ENCODE measurements around the gene LGI2.

GRCh38 chr4:25065932-25066590 lies 35.3 kb upstream of the LGI2 start:
- TF ChIP-seq CTCF (conservative IDR thresholded peaks at IDR 0.05; ENCODE audit: low read depth in 2 of 2) (no peak), POLR2AphosphoS5 (IDR thresholded peaks at IDR 0.05; ENCODE audit: low read depth) (no peak)
